ENCODE measurements around the gene LUZP4.

The LUZP4 gene

DNA sequence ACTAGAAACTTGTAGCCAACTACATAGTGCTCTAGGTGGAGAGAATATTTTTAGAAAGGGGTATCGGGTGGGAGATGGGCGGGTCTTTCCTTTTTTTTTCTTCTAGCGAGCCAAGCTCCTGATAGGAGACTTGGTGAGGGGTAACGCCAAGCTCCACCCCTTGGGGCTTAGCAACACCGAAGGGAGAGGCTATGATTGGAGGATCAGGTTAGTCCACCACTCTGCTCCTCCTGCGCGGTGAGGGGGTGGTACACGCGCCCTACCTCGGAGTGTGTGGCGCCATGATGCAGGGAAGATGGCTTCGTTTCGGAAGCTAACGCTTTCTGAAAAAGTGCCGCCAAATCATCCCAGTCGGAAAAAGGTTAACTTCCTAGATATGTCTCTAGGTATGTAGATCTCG is at the start of gene LUZP4:
TSS of gene LUZP4 (plus strand) at position 251 of the 400 bp plus-strand sequence. CDS start at position 296, 45 bp downstream.
- TF ChIP-seq, protein P1, sequence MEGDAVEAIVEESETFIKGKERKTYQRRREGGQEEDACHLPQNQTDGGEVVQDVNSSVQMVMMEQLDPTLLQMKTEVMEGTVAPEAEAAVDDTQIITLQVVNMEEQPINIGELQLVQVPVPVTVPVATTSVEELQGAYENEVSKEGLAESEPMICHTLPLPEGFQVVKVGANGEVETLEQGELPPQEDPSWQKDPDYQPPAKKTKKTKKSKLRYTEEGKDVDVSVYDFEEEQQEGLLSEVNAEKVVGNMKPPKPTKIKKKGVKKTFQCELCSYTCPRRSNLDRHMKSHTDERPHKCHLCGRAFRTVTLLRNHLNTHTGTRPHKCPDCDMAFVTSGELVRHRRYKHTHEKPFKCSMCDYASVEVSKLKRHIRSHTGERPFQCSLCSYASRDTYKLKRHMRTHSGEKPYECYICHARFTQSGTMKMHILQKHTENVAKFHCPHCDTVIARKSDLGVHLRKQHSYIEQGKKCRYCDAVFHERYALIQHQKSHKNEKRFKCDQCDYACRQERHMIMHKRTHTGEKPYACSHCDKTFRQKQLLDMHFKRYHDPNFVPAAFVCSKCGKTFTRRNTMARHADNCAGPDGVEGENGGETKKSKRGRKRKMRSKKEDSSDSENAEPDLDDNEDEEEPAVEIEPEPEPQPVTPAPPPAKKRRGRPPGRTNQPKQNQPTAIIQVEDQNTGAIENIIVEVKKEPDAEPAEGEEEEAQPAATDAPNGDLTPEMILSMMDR (IDR thresholded peaks at IDR 0.05; ENCODE audit: low read depth, low read length) = no peak
- DNase-seq (ENCODE audit: extremely low read depth, low read depth) = no peak

DNA sequence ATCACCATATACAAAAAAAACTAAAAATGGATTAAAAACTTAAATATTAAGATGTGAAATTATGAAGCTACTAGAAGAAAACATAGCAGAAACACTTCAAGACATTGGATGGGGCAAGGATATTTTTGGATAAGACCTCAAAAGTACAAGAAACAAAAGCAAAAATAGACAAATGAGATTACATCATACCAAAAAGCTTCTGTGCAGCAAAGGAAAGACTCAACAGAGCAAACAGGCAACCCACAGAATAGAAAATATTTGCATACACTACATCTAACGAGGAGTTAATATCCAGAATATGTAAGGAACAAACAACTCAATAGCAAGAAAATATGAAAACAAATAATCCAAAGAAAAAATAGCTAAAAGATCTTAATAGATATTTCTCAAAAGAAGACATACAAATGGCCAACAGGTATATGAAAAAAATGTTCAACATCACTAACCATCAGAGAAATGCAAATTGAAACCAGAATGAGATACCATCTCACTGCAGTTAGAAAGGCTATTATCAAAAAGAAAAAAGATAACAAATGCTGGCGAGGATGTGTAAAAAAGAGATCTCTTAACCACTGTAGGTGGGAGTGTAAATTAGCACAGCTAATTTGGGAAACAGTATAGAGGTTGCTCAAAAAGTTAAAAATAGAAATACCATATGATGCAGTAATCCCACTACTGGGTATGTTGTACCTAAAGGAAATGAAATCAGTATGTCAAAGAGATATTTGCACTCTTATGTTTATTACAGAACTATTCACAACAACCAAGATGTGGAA is 37.9 kb upstream of the LUZP4 start:
- TF ChIP-seq, protein P1 (IDR thresholded peaks at IDR 0.05; ENCODE audit: low read depth, low read length) = no peak
- no peak for DNase-seq (ENCODE audit: extremely low read depth, low read depth)

GRCh38 chrX:115255003-115255402 is 34.5 kb upstream of the LUZP4 start:
- no peak for DNase-seq (ENCODE audit: extremely low read depth, low read depth)
- TF ChIP-seq, protein P1 (IDR thresholded peaks at IDR 0.05; ENCODE audit: low read depth, low read length) = no peak

GRCh38 chrX:115257711-115258110 is 31.8 kb upstream of the LUZP4 start:
- TF ChIP-seq, protein P1 (IDR thresholded peaks at IDR 0.05; ENCODE audit: low read depth, low read length) = no peak
- DNase-seq (ENCODE audit: extremely low read depth, low read depth) = no peak

DNA sequence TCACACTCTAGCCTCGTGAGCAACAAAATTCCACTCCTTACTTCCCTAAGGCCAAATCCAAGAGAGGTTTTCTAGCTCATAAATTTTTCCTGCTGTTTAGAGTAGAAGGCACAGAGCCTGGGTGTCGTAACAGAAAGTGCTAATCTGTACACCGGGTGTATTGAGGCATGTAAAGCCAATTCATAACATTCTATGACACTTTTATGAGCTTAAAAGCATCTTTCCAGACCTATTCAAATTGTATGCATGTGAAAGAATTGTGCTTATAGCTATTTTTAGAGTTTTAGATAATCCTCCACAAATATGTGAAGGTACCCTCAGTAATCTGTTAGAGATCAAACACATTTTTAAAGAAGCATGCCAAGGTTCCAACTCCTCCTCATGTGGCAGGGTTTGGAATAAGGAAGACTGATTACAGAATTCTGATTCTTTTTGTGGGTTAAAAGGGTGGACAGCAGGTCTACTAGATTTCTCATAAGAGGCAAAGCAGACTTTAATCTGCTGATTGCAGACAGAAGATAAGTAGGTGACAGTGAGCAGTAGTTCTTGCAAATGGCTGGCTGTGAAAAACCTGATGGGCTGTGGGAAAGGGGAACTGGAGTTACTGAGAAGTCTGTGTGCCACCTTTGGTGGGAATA is 30.2 kb upstream of the LUZP4 start:
- DNase-seq (ENCODE audit: extremely low read depth, low read depth) = no peak
- TF ChIP-seq, protein P1 (IDR thresholded peaks at IDR 0.05; ENCODE audit: low read depth, low read length) = no peak

GRCh38 chrX:115260330-115260729 is 29.2 kb upstream of the LUZP4 start:
- TF ChIP-seq, protein P1 (IDR thresholded peaks at IDR 0.05; ENCODE audit: low read depth, low read length) = no peak
- DNase-seq (ENCODE audit: extremely low read depth, low read depth) = no peak

- TF ChIP-seq, protein P1 (IDR thresholded peaks at IDR 0.05; ENCODE audit: low read depth, low read length) = no peak
These were observed 28.4 kb upstream of the LUZP4 start for GRCh38 chrX:115261148-115261547.

More at GRCh38 chrX:115261148-115261547, 28.4 kb upstream of the LUZP4 start:
- no peak for DNase-seq (ENCODE audit: extremely low read depth, low read depth)
